Mammary epithelial cell (primary cell): ENCODE results near the gene PALD1.

Experiments
- EZH2 ChIP-seq: IDR thresholded peaks from 2 replicates; pipeline ENCODE4 v1.6.1; 2012; ENCODE audit warnings: low read length, inconsistent platforms, borderline replicate concordance
- TF ChIP-seq, protein P1 (sequence below), 2 donors: IDR thresholded peaks in 1 of 2; conservative IDR thresholded peaks in 1 of 2; 2 replicates each; pipeline ENCODE4 v1.5.1; 2011 to 2012; ENCODE audit warnings: inconsistent platforms in 2 of 2, low read length in 2 of 2, mild to moderate bottlenecking in 2 of 2, control low read depth in 1 of 2, low read depth in 1 of 2; ENCODE audit not compliant: insufficient read depth in 1 of 2; ENCODE audit errors: extremely low read depth in 1 of 2

DNA sequence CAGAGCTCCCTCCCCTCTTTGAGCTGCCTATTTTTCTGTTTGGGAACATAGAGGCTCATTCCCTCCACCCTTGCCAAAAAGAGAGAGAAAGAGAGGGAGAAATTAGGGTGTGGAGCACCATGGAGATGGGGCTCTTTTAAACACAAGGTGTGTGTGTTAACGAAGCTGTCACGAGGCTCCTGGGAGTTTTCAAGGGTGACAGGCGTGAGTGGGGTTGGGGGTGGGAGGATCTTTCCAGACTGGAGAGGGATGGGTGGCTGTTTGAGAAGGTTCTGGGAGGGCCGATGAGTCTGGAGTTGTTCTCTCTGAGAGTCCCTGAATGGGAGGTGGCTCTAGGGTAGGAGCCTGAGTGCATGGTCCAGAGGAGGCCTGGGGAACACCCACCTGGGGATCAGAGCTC is 45.0 kb downstream of the PALD1 start:
- TF ChIP-seq, protein P1, sequence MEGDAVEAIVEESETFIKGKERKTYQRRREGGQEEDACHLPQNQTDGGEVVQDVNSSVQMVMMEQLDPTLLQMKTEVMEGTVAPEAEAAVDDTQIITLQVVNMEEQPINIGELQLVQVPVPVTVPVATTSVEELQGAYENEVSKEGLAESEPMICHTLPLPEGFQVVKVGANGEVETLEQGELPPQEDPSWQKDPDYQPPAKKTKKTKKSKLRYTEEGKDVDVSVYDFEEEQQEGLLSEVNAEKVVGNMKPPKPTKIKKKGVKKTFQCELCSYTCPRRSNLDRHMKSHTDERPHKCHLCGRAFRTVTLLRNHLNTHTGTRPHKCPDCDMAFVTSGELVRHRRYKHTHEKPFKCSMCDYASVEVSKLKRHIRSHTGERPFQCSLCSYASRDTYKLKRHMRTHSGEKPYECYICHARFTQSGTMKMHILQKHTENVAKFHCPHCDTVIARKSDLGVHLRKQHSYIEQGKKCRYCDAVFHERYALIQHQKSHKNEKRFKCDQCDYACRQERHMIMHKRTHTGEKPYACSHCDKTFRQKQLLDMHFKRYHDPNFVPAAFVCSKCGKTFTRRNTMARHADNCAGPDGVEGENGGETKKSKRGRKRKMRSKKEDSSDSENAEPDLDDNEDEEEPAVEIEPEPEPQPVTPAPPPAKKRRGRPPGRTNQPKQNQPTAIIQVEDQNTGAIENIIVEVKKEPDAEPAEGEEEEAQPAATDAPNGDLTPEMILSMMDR (conservative IDR thresholded peaks at IDR 0.05 in 1 of 2, IDR thresholded peaks at IDR 0.05 in 1 of 2; ENCODE audit: extremely low read depth in 1 of 2, insufficient read depth in 1 of 2, low read depth in 1 of 2, low read length in 2 of 2): no peak
- no peak for TF ChIP-seq EZH2
